ENCODE data around the gene PHKA2.
"Not testable (repeated sequence)": the region's sequence is repeated elsewhere in the genome, so short reads cannot be mapped to it uniquely, and the experiment has no call there.

DNA sequence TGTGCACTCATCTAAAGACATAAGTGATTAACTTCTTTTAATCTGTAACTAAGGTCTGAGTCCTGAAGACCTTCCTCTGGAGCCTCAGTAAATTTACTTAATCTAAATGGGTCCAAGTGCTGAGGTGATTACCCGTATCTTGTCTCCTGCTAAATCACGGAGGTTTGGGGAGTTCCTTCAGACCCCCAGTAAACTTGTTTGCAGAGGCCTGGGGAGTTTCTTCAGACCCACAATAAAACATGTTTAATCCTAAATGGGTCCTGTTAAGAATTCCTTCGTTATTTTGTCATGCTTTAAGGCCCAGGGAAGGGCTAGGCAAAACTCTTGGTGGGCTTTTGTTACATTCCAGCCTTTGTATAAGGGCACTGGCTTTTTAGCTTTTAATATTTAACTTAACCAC is 136.0 kb downstream of the PHKA2 start:
- TF ChIP-seq, protein P1, sequence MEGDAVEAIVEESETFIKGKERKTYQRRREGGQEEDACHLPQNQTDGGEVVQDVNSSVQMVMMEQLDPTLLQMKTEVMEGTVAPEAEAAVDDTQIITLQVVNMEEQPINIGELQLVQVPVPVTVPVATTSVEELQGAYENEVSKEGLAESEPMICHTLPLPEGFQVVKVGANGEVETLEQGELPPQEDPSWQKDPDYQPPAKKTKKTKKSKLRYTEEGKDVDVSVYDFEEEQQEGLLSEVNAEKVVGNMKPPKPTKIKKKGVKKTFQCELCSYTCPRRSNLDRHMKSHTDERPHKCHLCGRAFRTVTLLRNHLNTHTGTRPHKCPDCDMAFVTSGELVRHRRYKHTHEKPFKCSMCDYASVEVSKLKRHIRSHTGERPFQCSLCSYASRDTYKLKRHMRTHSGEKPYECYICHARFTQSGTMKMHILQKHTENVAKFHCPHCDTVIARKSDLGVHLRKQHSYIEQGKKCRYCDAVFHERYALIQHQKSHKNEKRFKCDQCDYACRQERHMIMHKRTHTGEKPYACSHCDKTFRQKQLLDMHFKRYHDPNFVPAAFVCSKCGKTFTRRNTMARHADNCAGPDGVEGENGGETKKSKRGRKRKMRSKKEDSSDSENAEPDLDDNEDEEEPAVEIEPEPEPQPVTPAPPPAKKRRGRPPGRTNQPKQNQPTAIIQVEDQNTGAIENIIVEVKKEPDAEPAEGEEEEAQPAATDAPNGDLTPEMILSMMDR (IDR thresholded peaks at IDR 0.05) = not testable (repeated sequence)
- TF ChIP-seq POLR2A (IDR thresholded peaks at IDR 0.05) = not testable (repeated sequence)

Measured in testis (tissue), 2 donors.